ENCODE measurements around the gene SPATA31D3. TPM values are rescaled to one million over a fixed set of nuclear protein-coding genes. Genes with fewer than 3 reads are reported as not detected.

SPATA31D3 gene
- total RNA-seq, 6 donors from 2014 or later = not detected

- DNase-seq (no peak), ATAC-seq (ENCODE audit: low FRiP score in 2 of 2) (no peak)
- Histone ChIP-seq H3K27ac (no peak overlapping the region), H3K27me3 (no peaks in the 10 kb centered on the region), H3K36me3 (no peaks in the 10 kb centered on the region), H3K4me3 (no peak overlapping the region), H3K4me1 (no peaks in the 10 kb centered on the region), H3K9me3 (no peaks in the 10 kb centered on the region)
- WGBS, 2 donors = 86 to 88% methylated on average over 1 of the region's 1 CpG
- TF ChIP-seq, protein P1, sequence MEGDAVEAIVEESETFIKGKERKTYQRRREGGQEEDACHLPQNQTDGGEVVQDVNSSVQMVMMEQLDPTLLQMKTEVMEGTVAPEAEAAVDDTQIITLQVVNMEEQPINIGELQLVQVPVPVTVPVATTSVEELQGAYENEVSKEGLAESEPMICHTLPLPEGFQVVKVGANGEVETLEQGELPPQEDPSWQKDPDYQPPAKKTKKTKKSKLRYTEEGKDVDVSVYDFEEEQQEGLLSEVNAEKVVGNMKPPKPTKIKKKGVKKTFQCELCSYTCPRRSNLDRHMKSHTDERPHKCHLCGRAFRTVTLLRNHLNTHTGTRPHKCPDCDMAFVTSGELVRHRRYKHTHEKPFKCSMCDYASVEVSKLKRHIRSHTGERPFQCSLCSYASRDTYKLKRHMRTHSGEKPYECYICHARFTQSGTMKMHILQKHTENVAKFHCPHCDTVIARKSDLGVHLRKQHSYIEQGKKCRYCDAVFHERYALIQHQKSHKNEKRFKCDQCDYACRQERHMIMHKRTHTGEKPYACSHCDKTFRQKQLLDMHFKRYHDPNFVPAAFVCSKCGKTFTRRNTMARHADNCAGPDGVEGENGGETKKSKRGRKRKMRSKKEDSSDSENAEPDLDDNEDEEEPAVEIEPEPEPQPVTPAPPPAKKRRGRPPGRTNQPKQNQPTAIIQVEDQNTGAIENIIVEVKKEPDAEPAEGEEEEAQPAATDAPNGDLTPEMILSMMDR (IDR thresholded peaks at IDR 0.05) = no peak
- TF ChIP-seq POLR2AphosphoS5 (IDR thresholded peaks at IDR 0.05) (no peak), POLR2A (IDR thresholded peaks at IDR 0.05) (no peak), EP300 (IDR thresholded peaks at IDR 0.05) (no peak)
Measured at GRCh38 chr9:81989700-81990099, 46.4 kb downstream of the SPATA31D3 start.

DNA sequence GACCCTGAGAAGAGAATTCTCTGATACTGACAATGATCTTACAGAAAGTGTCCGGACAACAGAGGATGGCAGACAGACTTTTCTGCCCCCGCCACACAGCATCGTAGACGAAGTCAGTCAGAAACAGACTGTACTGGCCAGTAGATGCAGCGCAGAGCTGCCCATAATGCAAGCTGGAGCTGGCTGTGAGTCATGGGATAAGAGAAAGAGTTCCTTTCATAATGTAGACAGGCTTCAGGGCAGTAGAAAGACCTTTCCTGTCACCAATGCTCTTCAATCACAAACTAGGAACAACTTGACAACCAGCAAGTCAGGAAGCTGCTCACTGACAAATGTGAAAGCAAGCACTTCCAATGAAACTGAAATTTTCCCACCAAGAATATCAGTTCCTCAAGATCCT is 50.4 kb downstream of the SPATA31D3 start:
- DNase-seq = no peak
- Histone ChIP-seq H3K36me3 (no peaks in the 10 kb centered on the region), H3K9me3 (no peaks in the 10 kb centered on the region), H3K27me3 (no peaks in the 10 kb centered on the region), H3K4me1 (no peaks in the 10 kb centered on the region), H3K27ac (no peak overlapping the region), H3K4me3 (no peak overlapping the region)
- ATAC-seq (ENCODE audit: low FRiP score in 2 of 2) = no peak
- 87 to 95% methylated on average over 5 of the region's 5 CpGs for WGBS, 2 donors
- no peak for TF ChIP-seq POLR2A (IDR thresholded peaks at IDR 0.05)
- no peak for TF ChIP-seq EP300 (IDR thresholded peaks at IDR 0.05)
- TF ChIP-seq POLR2AphosphoS5 (IDR thresholded peaks at IDR 0.05) = no peak
- TF ChIP-seq, protein P1 (IDR thresholded peaks at IDR 0.05) = no peak

Other genes with a start within 250 kb of the SPATA31D3 start
- gene SPATA31D4, start 15.1 kb upstream of the SPATA31D3 start, total RNA-seq = not detected
- gene SPATA31D1, start 45.3 kb downstream of the SPATA31D3 start, total RNA-seq = not detected